HepG2 (cell line): ENCODE results near the gene MYL9. TPM values are rescaled to one million over a fixed set of nuclear protein-coding genes. Genes with fewer than 3 reads are reported as not detected.

Experiments used
- ATF6 ChIP-seq: sonication (generic); formaldehyde crosslinking; conservative IDR thresholded peaks from 2 replicates; pipeline ENCODE4 v1.4.0; 2020; ENCODE audit warnings: missing genetic modification reagents
- CSRNP1 ChIP-seq: sonication (generic); formaldehyde crosslinking; IDR thresholded peaks from 2 replicates; pipeline ENCODE4 v1.8.1; 2023; ENCODE audit warnings: mild to moderate bottlenecking, missing genetic modification reagents
- FOXK1 ChIP-seq: sonication (generic); formaldehyde crosslinking; IDR thresholded peaks from 2 replicates; pipeline ENCODE4 v1.4.0; 2020; ENCODE audit warnings: low read depth, missing genetic modification reagents, borderline replicate concordance
- FOXO4 ChIP-seq: sonication (generic); formaldehyde crosslinking; conservative IDR thresholded peaks from 2 replicates; pipeline ENCODE4 v1.8.1; 2023; ENCODE audit warnings: missing genetic modification reagents
- HNF4G ChIP-seq, 2 experiments: sonication (generic) in 1 of 2; formaldehyde crosslinking in 1 of 2; IDR thresholded peaks; 2 replicates each; pipeline versions ENCODE4 v1.4.0 to v1.6.1; 2011 to 2020; ENCODE audit warnings: borderline replicate concordance in 2 of 2, low read depth in 2 of 2, mild to moderate bottlenecking in 2 of 2, low read length in 1 of 2, missing genetic modification reagents in 1 of 2, moderate library complexity in 1 of 2
- ISX ChIP-seq: sonication (generic); formaldehyde crosslinking; conservative IDR thresholded peaks from 2 replicates; pipeline ENCODE4 v1.5.0; 2020; ENCODE audit warnings: missing genetic modification reagents
- MTERF4 ChIP-seq: sonication (generic); formaldehyde crosslinking; IDR thresholded peaks from 2 replicates; pipeline ENCODE4 v1.8.0; 2023; ENCODE audit warnings: mild to moderate bottlenecking, missing genetic modification reagents
- SKI ChIP-seq: fragments of 450-650 bp; IDR thresholded peaks from one replicate; pipeline ENCODE4 v1.6.1; 2018; ENCODE audit warnings: mild to moderate bottlenecking; ENCODE audit not compliant: partially characterized antibody
- SNAI1 ChIP-seq: sonication (generic); formaldehyde crosslinking; IDR thresholded peaks from 2 replicates; pipeline ENCODE4 v1.5.0; 2020; ENCODE audit warnings: mild to moderate bottlenecking, missing genetic modification reagents, borderline replicate concordance
- SOX13 ChIP-seq, 3 experiments: fragments of 450-650 bp in 1 of 3; sonication (generic) in 1 of 3; formaldehyde crosslinking in 1 of 3; IDR thresholded peaks in 2 of 3; conservative IDR thresholded peaks in 1 of 3; 2 replicates each; pipeline versions ENCODE4 v1.5.0 to v1.6.1; 2016 to 2020; ENCODE audit warnings: antibody characterized with exemption in 1 of 3, mild to moderate bottlenecking in 1 of 3, missing compliant biosample characterization in 1 of 3, missing genetic modification reagents in 1 of 3, moderate library complexity in 1 of 3
- TCF7L2 ChIP-seq: IDR thresholded peaks from 2 replicates; pipeline ENCODE4 v1.6.1; 2011; ENCODE audit warnings: mild to moderate bottlenecking, low read depth, low read length, moderate library complexity
- ZNF234 ChIP-seq: sonication (generic); formaldehyde crosslinking; conservative IDR thresholded peaks from 2 replicates; pipeline ENCODE4 v1.5.1; 2020; ENCODE audit warnings: mild to moderate bottlenecking, missing genetic modification reagents
- ZNF446 ChIP-seq: sonication (generic); formaldehyde crosslinking; IDR thresholded peaks from 2 replicates; pipeline ENCODE4 v1.5.0; 2020; ENCODE audit warnings: mild to moderate bottlenecking, missing genetic modification reagents
- ZNF530 ChIP-seq: sonication (generic); formaldehyde crosslinking; IDR thresholded peaks from 2 replicates; pipeline ENCODE4 v1.5.0; 2020; ENCODE audit warnings: low read depth, mild to moderate bottlenecking, missing genetic modification reagents
- ZNF646 ChIP-seq: sonication (generic); formaldehyde crosslinking; IDR thresholded peaks from 2 replicates; pipeline ENCODE4 v1.9.0; 2021; ENCODE audit warnings: mild to moderate bottlenecking, missing genetic modification reagents
- polyA plus RNA-seq, 8 experiments: library from polyadenylated mRNA; depleted of rRNA in 3 of 8; stranded (reverse) in 7 of 8; unstranded in 1 of 8; fragments of >200 nt; fragmentation: Illumina TruSeq in 4 of 8; extraction: Trizol in 4 of 8; gene quantifications; 2 replicates each; pipeline versions ENCODE4 v1.2.1 to v1.2.3, GENCODE V29; 2011 to 2016; ENCODE audit warnings: low read depth in 4 of 8, missing spikeins in 1 of 8, mixed read lengths in 1 of 8; ENCODE audit not compliant: insufficient read depth in 1 of 8
- total RNA-seq, 5 experiments: library from RNA; depleted of rRNA; stranded (reverse); fragments of >200 nt; fragmentation: Illumina TruSeq; extraction: Trizol; gene quantifications; 2 replicates each; pipeline ENCODE4 v1.2.3, GENCODE V29; 2016; ENCODE audit warnings: low read depth in 1 of 5

MYL9 gene
- total and polyA plus RNA-seq, 2 of the 13 experiments (the other 11 are each of a cell fraction or from before 2014, with no cell fraction given), result 0.87 to 2.2 TPM

- TF ChIP-seq HNF4G (IDR thresholded peaks at IDR 0.05; ENCODE audit: borderline replicate concordance, low read depth, low read length) (0 out of 2 replicates have a peak, but pooled peaks have one; percentile 10), HNF4G (CRISPR knock-in tag; IDR thresholded peaks at IDR 0.05; ENCODE audit: borderline replicate concordance, low read depth) (peak; percentile 34; the same call in 1 of the 2 replicates), SOX13 (IDR thresholded peaks at IDR 0.05) (no peak), SOX13 (CRISPR knock-in tag; conservative IDR thresholded peaks at IDR 0.05 in 1 of 2, IDR thresholded peaks at IDR 0.05 in 1 of 2) (no peak), ZNF234 (CRISPR knock-in tag) (0 out of 2 replicates have a peak, but pooled peaks have one; percentile 31), MTERF4 (CRISPR knock-in tag) (no peak), SNAI1 (CRISPR knock-in tag) (0 out of 2 replicates have a peak, but pooled peaks have one; percentile 43), ZNF646 (peak; percentile 48; the same call in 1 of the 2 replicates), FOXO4 (peak; percentile 63; the same call in 1 of the 2 replicates), FOXK1 (CRISPR knock-in tag) (no peak), SKI (no peak), TCF7L2 (no peak), ZNF446 (CRISPR knock-in tag) (peak; percentile 72; the same call in 1 of the 2 replicates), CSRNP1 (CRISPR knock-in tag) (peak; percentile 21; the same call in 1 of the 2 replicates), ATF6 (CRISPR knock-in tag) (no peak), ISX (CRISPR knock-in tag) (no peak), ZNF530 (0 out of 2 replicates have a peak, but pooled peaks have one; percentile 67)
Measured at GRCh38 chr20:36572701-36573102, 31.4 kb downstream of the MYL9 start (continued).
